HEK293 (cell line): ENCODE results near the gene CLN6.

Experiments used
- CTCF ChIA-PET: fragments of 350-600 bp; formaldehyde crosslinking; extraction: SDS; loops from one replicate; lab custom pipeline; 2021; ENCODE audit warnings: antibody characterized with exemption; lab: Yijun Ruan, JAX
- POLR2A ChIA-PET: fragments of 300-600 bp; formaldehyde crosslinking; extraction: SDS; loops from one replicate; lab custom pipeline; 2020; ENCODE audit warnings: antibody characterized with exemption, inconsistent platforms; lab: Yijun Ruan, JAX
- H3K27ac ChIP-seq: fragments of 200-500 bp; sonication (Bioruptor generic); 2 replicates; pipeline ENCODE4 v1.5.1; 2014; ENCODE audit warnings: low read depth, low read length, control low read depth, inconsistent platforms; ENCODE audit errors: extremely low read depth
- H3K36me3 ChIP-seq, 2 experiments: fragments of 200-500 bp in 1 of 2; sonication (Bioruptor generic) in 1 of 2; 1 replicate in 1 of 2; 2 replicates in 1 of 2; pipeline ENCODE4 v1.5.1; 2014 to 2017; ENCODE audit warnings: inconsistent platforms in 2 of 2, low read length in 2 of 2; ENCODE audit not compliant: control insufficient read depth in 2 of 2, insufficient read depth in 1 of 2
- H3K4me1 ChIP-seq: fragments of 200-500 bp; sonication (Bioruptor generic); 2 replicates; pipeline ENCODE4 v1.5.1; 2014; ENCODE audit warnings: mild to moderate bottlenecking, low read length, inconsistent platforms; ENCODE audit not compliant: control insufficient read depth, insufficient read depth
- H3K4me3 ChIP-seq: 2 replicates; pipeline ENCODE4 v1.5.1; 2011; ENCODE audit warnings: low read depth, mild to moderate bottlenecking, control low read depth, low read length, moderate library complexity
- H3K9me3 ChIP-seq: fragments of 200-500 bp; sonication (Bioruptor generic); 2 replicates; pipeline ENCODE4 v1.5.1; 2014; ENCODE audit warnings: low read depth, low read length, inconsistent platforms; ENCODE audit not compliant: control insufficient read depth, insufficient read depth
- BCL11A ChIP-seq: fragments of 450-650 bp; formaldehyde crosslinking; IDR thresholded peaks from 2 replicates; pipeline ENCODE4 v1.5.1; 2016; ENCODE audit warnings: low read depth, missing biosample characterization, missing genetic modification characterization
- ELK4 ChIP-seq: IDR thresholded peaks from 2 replicates; pipeline ENCODE4 v1.6.1; 2011; ENCODE audit warnings: mild to moderate bottlenecking, low read depth, low read length, borderline replicate concordance
- GLIS2 ChIP-seq: fragments of 450-650 bp; formaldehyde crosslinking; IDR thresholded peaks from 2 replicates; pipeline ENCODE4 v1.5.1; 2016; ENCODE audit warnings: missing biosample characterization, missing genetic modification characterization
- REPIN1 ChIP-seq: fragments of 450-650 bp; formaldehyde crosslinking; IDR thresholded peaks from 2 replicates; pipeline ENCODE4 v1.5.1; 2017; ENCODE audit warnings: missing biosample characterization, missing genetic modification characterization, low read depth
- SALL2 ChIP-seq: fragments of 450-650 bp; formaldehyde crosslinking; IDR thresholded peaks from 2 replicates; pipeline ENCODE4 v1.5.0; 2017; ENCODE audit warnings: missing biosample characterization, mild to moderate bottlenecking, missing genetic modification characterization, borderline replicate concordance
- SP3 ChIP-seq: fragments of 450-650 bp; formaldehyde crosslinking; IDR thresholded peaks from 2 replicates; pipeline ENCODE4 v1.5.1; 2016; ENCODE audit warnings: missing biosample characterization, missing genetic modification characterization
- TSHZ1 ChIP-seq: fragments of 450-650 bp; formaldehyde crosslinking; IDR thresholded peaks from 2 replicates; pipeline ENCODE4 v1.5.1; 2016; ENCODE audit warnings: missing biosample characterization, missing genetic modification characterization, borderline replicate concordance
- WT1 ChIP-seq: fragments of 450-650 bp; formaldehyde crosslinking; IDR thresholded peaks from 2 replicates; pipeline ENCODE4 v1.5.1; 2016; ENCODE audit warnings: missing biosample characterization, missing genetic modification characterization
- YY1 ChIP-seq: fragments of 450-650 bp; formaldehyde crosslinking; IDR thresholded peaks from 2 replicates; pipeline ENCODE4 v1.5.1; 2018; ENCODE audit warnings: missing biosample characterization, missing genetic modification characterization
- ZBTB17 ChIP-seq: fragments of 450-650 bp; formaldehyde crosslinking; IDR thresholded peaks from 2 replicates; pipeline ENCODE4 v1.5.1; 2016; ENCODE audit warnings: missing biosample characterization, missing genetic modification characterization
- ZBTB44 ChIP-seq: fragments of 450-650 bp; IDR thresholded peaks from 2 replicates; pipeline ENCODE4 v1.5.1; 2018; ENCODE audit warnings: missing biosample characterization, mild to moderate bottlenecking, missing genetic modification characterization
- ZEB2 ChIP-seq: fragments of 450-650 bp; formaldehyde crosslinking; IDR thresholded peaks from 2 replicates; pipeline ENCODE4 v1.5.1; 2016; ENCODE audit warnings: missing biosample characterization, missing genetic modification characterization
- ZFP69B ChIP-seq: fragments of 450-650 bp; formaldehyde crosslinking; IDR thresholded peaks from 2 replicates; pipeline ENCODE4 v1.5.1; 2016; ENCODE audit warnings: missing biosample characterization, missing genetic modification characterization
- ZNF10 ChIP-seq: fragments of 450-650 bp; formaldehyde crosslinking; IDR thresholded peaks from 2 replicates; pipeline ENCODE4 v1.5.1; 2017; ENCODE audit warnings: missing biosample characterization, missing genetic modification characterization
- ZNF112 ChIP-seq: fragments of 450-650 bp; formaldehyde crosslinking; IDR thresholded peaks from 2 replicates; pipeline ENCODE4 v1.5.0; 2017; ENCODE audit warnings: missing biosample characterization, missing genetic modification characterization
- ZNF146 ChIP-seq: fragments of 450-650 bp; formaldehyde crosslinking; IDR thresholded peaks from 2 replicates; pipeline ENCODE4 v1.5.1; 2016; ENCODE audit warnings: missing biosample characterization, missing genetic modification characterization
- ZNF302 ChIP-seq: fragments of 450-650 bp; formaldehyde crosslinking; IDR thresholded peaks from 2 replicates; pipeline ENCODE4 v1.5.1; 2016; ENCODE audit warnings: missing biosample characterization, missing genetic modification characterization, low read depth
- ZNF341 ChIP-seq: fragments of 450-650 bp; formaldehyde crosslinking; IDR thresholded peaks from 2 replicates; pipeline ENCODE4; 2016; ENCODE audit warnings: low read depth, missing biosample characterization, missing genetic modification characterization
- ZNF473 ChIP-seq: fragments of 450-650 bp; formaldehyde crosslinking; IDR thresholded peaks from 2 replicates; pipeline ENCODE4 v1.5.1; 2017; ENCODE audit warnings: missing biosample characterization, missing genetic modification characterization
- ZNF510 ChIP-seq: fragments of 450-650 bp; formaldehyde crosslinking; IDR thresholded peaks from 2 replicates; pipeline ENCODE4 v1.5.1; 2018; ENCODE audit warnings: mild to moderate bottlenecking, missing genetic modification characterization, missing biosample characterization; ENCODE audit not compliant: insufficient replicate concordance
- ZNF530 ChIP-seq: fragments of 450-650 bp; formaldehyde crosslinking; IDR thresholded peaks from 2 replicates; pipeline ENCODE4 v1.5.1; 2016; ENCODE audit warnings: low read depth, missing biosample characterization, missing genetic modification characterization
- ZNF544 ChIP-seq: fragments of 450-650 bp; formaldehyde crosslinking; IDR thresholded peaks from 2 replicates; pipeline ENCODE4 v1.5.0; 2017; ENCODE audit warnings: missing biosample characterization, missing genetic modification characterization
- ZNF600 ChIP-seq: fragments of 450-650 bp; formaldehyde crosslinking; IDR thresholded peaks from 2 replicates; pipeline ENCODE4 v1.5.1; 2016; ENCODE audit warnings: missing biosample characterization, missing genetic modification characterization
- ZNF621 ChIP-seq: fragments of 450-650 bp; formaldehyde crosslinking; IDR thresholded peaks from 2 replicates; pipeline ENCODE4 v1.5.1; 2017; ENCODE audit warnings: missing biosample characterization, missing genetic modification characterization
- ZNF701 ChIP-seq: fragments of 450-650 bp; formaldehyde crosslinking; IDR thresholded peaks from 2 replicates; pipeline ENCODE4 v1.5.1; 2016; ENCODE audit warnings: missing biosample characterization, missing genetic modification characterization
- ZNF777 ChIP-seq: fragments of 450-650 bp; formaldehyde crosslinking; IDR thresholded peaks from 2 replicates; pipeline ENCODE4 v1.5.1; 2017; ENCODE audit warnings: missing biosample characterization, missing genetic modification characterization, borderline replicate concordance
- ZNF830 ChIP-seq: fragments of 450-650 bp; IDR thresholded peaks from 2 replicates; pipeline ENCODE4 v1.5.0; 2018; ENCODE audit warnings: missing biosample characterization, missing genetic modification characterization, low read depth, mild to moderate bottlenecking, moderate library complexity
- ZSCAN23 ChIP-seq: fragments of 450-650 bp; formaldehyde crosslinking; IDR thresholded peaks from 2 replicates; pipeline ENCODE4 v1.5.1; 2016; ENCODE audit warnings: missing biosample characterization, missing genetic modification characterization
- TF ChIP-seq, protein P1 (sequence below): fragments of 450-650 bp; formaldehyde crosslinking; IDR thresholded peaks from 2 replicates; pipeline ENCODE4 v1.5.1; 2017; ENCODE audit warnings: missing biosample characterization, missing genetic modification characterization

CLN6 gene

DNA sequence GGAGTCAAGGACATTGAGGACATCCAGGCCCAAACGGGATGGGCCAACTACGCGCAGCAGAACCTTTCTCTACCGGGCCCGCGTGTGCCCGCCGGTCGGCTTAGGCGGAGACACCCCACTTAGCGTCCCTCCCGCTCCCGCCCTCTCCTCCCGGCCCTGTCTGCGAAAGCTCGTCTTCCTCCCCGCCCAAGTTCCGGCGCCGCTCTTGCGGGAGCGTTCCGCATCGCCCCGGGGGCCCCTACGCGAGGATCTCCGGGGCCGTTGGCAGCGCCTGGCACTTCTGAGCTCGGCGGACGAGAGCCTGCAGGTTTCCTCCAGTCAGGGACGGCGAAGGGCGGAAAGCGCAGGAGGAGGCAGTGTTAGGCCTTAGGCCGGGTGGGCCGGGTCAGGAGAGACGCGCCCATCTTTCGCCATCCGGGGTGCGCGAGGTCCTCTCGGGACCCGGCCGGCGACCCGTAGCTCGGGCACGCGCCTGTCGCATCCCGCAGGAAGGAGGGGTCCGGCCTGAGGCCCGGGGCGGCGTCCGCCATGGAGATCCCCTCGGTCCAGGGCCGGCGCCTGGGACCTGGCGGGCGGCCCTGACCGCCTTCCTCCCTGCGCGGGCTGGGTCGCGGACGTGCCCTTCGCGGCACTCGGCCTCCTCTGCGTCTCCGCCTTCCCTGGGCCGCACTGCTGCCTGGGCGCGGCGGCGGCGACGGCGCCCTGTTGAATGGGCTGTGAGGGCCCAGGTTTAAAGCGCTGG lies 48.2 kb upstream of the CLN6 start, which contains the start of gene FEM1B:
Gene FEM1B (plus strand): TSS at position 143 of the 742 bp plus-strand sequence. CDS start 673 bp downstream, outside the sequence.
- H3K9me3 ChIP-seq, result no peaks in the 10 kb centered on the region
- H3K4me1 ChIP-seq, result peaks cover 13% of the 10 kb centered on the region; the same call in 1 of the 2 replicates
- H3K36me3 ChIP-seq, result peaks cover 0 to 9% of the 10 kb centered on the region in 2 experiments; a peak in 1 of 3 replicates
- ChIA-PET CTCF (interaction anchor here (0.7 to 3.8 kb wide), 4 partner anchors 13 to 500 kb away, joined by 3 to 19 read pairs (median 6); no protein-coding TSS in a partner anchor), POLR2A (interaction anchor here (0.6 to 1.5 kb wide), 21 partner anchors 8 to 540 kb away, joined by 3 to 14 read pairs (median 4); partner anchors contain the start of genes CLN6 and PIAS1)
- peak within 1 kb of the TSS; percentile 95 for H3K4me3 ChIP-seq
- H3K27ac ChIP-seq, result peak within 1 kb of the TSS; percentile 97
- TF ChIP-seq ZNF530 (tag by site-specific recombination) (no peak), ZNF701 (tag by site-specific recombination) (no peak), ZNF10 (tag by site-specific recombination) (0 out of 2 replicates have a peak, but pooled peaks have one; percentile 64), ZNF544 (tag by site-specific recombination) (no peak), ZNF146 (tag by site-specific recombination) (peak; percentile 82), ZBTB44 (tag by site-specific recombination) (peak; percentile 26; the same call in 1 of the 2 replicates), ELK4 (no peak; the same call in 1 of the 2 replicates), ZNF302 (tag by site-specific recombination) (0 out of 2 replicates have a peak, but pooled peaks have one; percentile 64), ZBTB17 (peak; percentile 86), ZNF341 (peak; percentile 95), BCL11A (tag by site-specific recombination) (no peak; the same call in 1 of the 2 replicates), TSHZ1 (tag by site-specific recombination) (peak; percentile 48; the same call in 1 of the 2 replicates), SALL2 (tag by site-specific recombination) (peak; percentile 86; the same call in 1 of the 2 replicates), ZNF473 (tag by site-specific recombination) (peak; percentile 41; the same call in 1 of the 2 replicates), ZNF112 (tag by site-specific recombination) (no peak), YY1 (tag by site-specific recombination) (peak; percentile 87), ZEB2 (tag by site-specific recombination) (peak; percentile 98), WT1 (peak; percentile 82), SP3 (tag by site-specific recombination) (peak; percentile 97), ZNF777 (tag by site-specific recombination) (no peak; the same call in 1 of the 2 replicates), ZNF621 (no peak), ZFP69B (peak; percentile 93), REPIN1 (tag by site-specific recombination) (peak; percentile 98), ZNF510 (tag by site-specific recombination) (no peak), GLIS2 (peak; percentile 93), ZNF600 (tag by site-specific recombination) (peak; percentile 96), ZSCAN23 (tag by site-specific recombination) (peak; percentile 99), ZNF830 (tag by site-specific recombination) (no peak)
- TF ChIP-seq, protein P1, sequence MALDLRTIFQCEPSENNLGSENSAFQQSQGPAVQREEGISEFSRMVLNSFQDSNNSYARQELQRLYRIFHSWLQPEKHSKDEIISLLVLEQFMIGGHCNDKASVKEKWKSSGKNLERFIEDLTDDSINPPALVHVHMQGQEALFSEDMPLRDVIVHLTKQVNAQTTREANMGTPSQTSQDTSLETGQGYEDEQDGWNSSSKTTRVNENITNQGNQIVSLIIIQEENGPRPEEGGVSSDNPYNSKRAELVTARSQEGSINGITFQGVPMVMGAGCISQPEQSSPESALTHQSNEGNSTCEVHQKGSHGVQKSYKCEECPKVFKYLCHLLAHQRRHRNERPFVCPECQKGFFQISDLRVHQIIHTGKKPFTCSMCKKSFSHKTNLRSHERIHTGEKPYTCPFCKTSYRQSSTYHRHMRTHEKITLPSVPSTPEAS (tag by site-specific recombination), result peak; percentile 75
